K562 (cell line): ENCODE measurements around the gene FOXJ1. TPM values are rescaled to one million over a fixed set of nuclear protein-coding genes. Genes with fewer than 3 reads are reported as not detected.

Experiments used
- CREM ChIP-seq: IDR thresholded peaks from 2 replicates; pipeline ENCODE4 v1.6.1; 2014; ENCODE audit warnings: antibody characterized with exemption, low read depth
- GMEB1 ChIP-seq: fragments of 250-450 bp; sonication (Bioruptor Pico); IDR thresholded peaks from 2 replicates; pipeline ENCODE4 v1.4.0; 2020; ENCODE audit warnings: mild to moderate bottlenecking
- MAFG ChIP-seq: fragments of 450-650 bp; conservative IDR thresholded peaks from 2 replicates; pipeline ENCODE4 v1.6.1; 2016; ENCODE audit warnings: missing genetic modification characterization, missing compliant biosample characterization
- NKRF ChIP-seq: fragments of 450-650 bp; IDR thresholded peaks from 2 replicates; pipeline ENCODE4 v1.6.1; 2016; ENCODE audit warnings: borderline replicate concordance
- PURB ChIP-seq: sonication (generic); formaldehyde crosslinking; IDR thresholded peaks from 2 replicates; pipeline ENCODE4 v1.9.0; 2021; ENCODE audit warnings: low read depth, mild to moderate bottlenecking, missing genetic modification reagents
- RB1 ChIP-seq: fragments of 450-650 bp; IDR thresholded peaks from 2 replicates; pipeline ENCODE4 v1.6.1; 2017; ENCODE audit warnings: low read depth, mild to moderate bottlenecking
- RBBP5 ChIP-seq: fragments of 200-600 bp; sonication (generic); IDR thresholded peaks from 2 replicates; pipeline ENCODE4 v1.6.1; 2012; ENCODE audit warnings: borderline replicate concordance, mild to moderate bottlenecking, low read length, control low read depth, inconsistent platforms; ENCODE audit not compliant: insufficient read depth, poor library complexity, severe bottlenecking
- SIN3A ChIP-seq, 2 experiments: fragments of 150-350 bp in 1 of 2; IDR thresholded peaks; 2 replicates each; pipeline ENCODE4 v1.6.1; 2011 to 2016; ENCODE audit warnings: borderline replicate concordance in 2 of 2, low read depth in 2 of 2, low read length in 2 of 2, mild to moderate bottlenecking in 2 of 2, moderate library complexity in 2 of 2; ENCODE audit not compliant: control insufficient read depth in 1 of 2
- TEAD1 ChIP-seq, 2 experiments: fragments of 450-650 bp in 1 of 2; sonication (generic) in 1 of 2; formaldehyde crosslinking; IDR thresholded peaks; 2 replicates each; pipeline versions ENCODE4 v1.4.0 to v1.8.0; 2020 to 2022; ENCODE audit warnings: mild to moderate bottlenecking in 2 of 2, missing genetic modification reagents in 1 of 2
- TSC22D4 ChIP-seq: fragments of 450-650 bp; IDR thresholded peaks from 2 replicates; pipeline ENCODE4 v1.6.1; 2016; ENCODE audit warnings: missing genetic modification characterization, missing biosample characterization, control low read depth
- TSHZ1 ChIP-seq: fragments of 250-450 bp; sonication (Bioruptor Pico); IDR thresholded peaks from 2 replicates; pipeline ENCODE4 v1.4.0; 2020; ENCODE audit warnings: mild to moderate bottlenecking, moderate library complexity
- ZBTB2 ChIP-seq: fragments of 450-650 bp; IDR thresholded peaks from 2 replicates; pipeline ENCODE4 v1.6.1; 2016; ENCODE audit warnings: antibody characterized with exemption
- ZBTB7A ChIP-seq: IDR thresholded peaks from 2 replicates; pipeline ENCODE4 v1.6.1; 2011; ENCODE audit warnings: low read depth, mild to moderate bottlenecking, low read length, moderate library complexity, borderline replicate concordance; ENCODE audit not compliant: control insufficient read depth
- ZNF398 ChIP-seq: fragments of 250-450 bp; sonication (Bioruptor Pico); IDR thresholded peaks from 2 replicates; pipeline ENCODE4 v1.8.0; 2021; ENCODE audit warnings: moderate library complexity, mild to moderate bottlenecking, inconsistent platforms
- polyA plus RNA-seq, 8 experiments: library from polyadenylated mRNA; depleted of rRNA in 4 of 8; stranded (reverse) in 5 of 8; unstranded in 3 of 8; fragments of >200 nt; fragmentation: Nextera tagmentation in 2 of 8; fragmentation: Illumina TruSeq in 1 of 8; extraction: Ambion mirVana in 2 of 8; extraction: Trizol in 1 of 8; gene quantifications; 2 replicates each; pipeline versions ENCODE4 v1.2.1 to v1.2.3, GENCODE V29; 2011 to 2014; ENCODE audit warnings: inconsistent platforms in 1 of 8, missing spikeins in 1 of 8
- total RNA-seq, 7 experiments: library from RNA; depleted of rRNA in 6 of 7; stranded (reverse); fragments of >200 nt in 6 of 7; fragmentation: Illumina TruSeq in 2 of 7; extraction: Trizol in 2 of 7; gene quantifications; 2 replicates each; pipeline versions ENCODE4 v1.2.1 to v1.2.3, GENCODE V29; 2011 to 2021; ENCODE audit warnings: low replicate concordance in 1 of 7

The FOXJ1 gene
- total and polyA plus RNA-seq, 9 of the 15 experiments (the other 6 are each of a cell fraction or from before 2014, with no cell fraction given) = 0.07 TPM; not detected in 8

- TF ChIP-seq ZNF398 (CRISPR knock-in tag) (no peak), GMEB1 (CRISPR knock-in tag) (no peak), RB1 (peak; percentile 34; the same call in 1 of the 2 replicates), PURB (no peak), NKRF (peak; percentile 89), ZBTB7A (peak; percentile 91), TEAD1 (CRISPR knock-in tag; IDR thresholded peaks at IDR 0.05) (peak in 1 of 2 experiments; percentile 62; a peak in 1 of 4 replicates), CREM (peak; percentile 48; the same call in 1 of the 2 replicates), MAFG (tag) (no peak), TSC22D4 (tag) (no peak), TSHZ1 (CRISPR knock-in tag) (no peak), RBBP5 (peak; percentile 59), ZBTB2 (peak; percentile 90), SIN3A (IDR thresholded peaks at IDR 0.05; ENCODE audit: borderline replicate concordance in 2 of 2, control insufficient read depth in 1 of 2, low read depth in 2 of 2, low read length in 2 of 2) (peak; percentile 57 to 79; a peak in 1 of 4 replicates)
Measured at GRCh38 chr17:76103274-76104139, 37.5 kb downstream of the FOXJ1 start, which contains the start of gene EXOC7 (continued).
